ENCODE measurements around the gene CFDP1.

DNA sequence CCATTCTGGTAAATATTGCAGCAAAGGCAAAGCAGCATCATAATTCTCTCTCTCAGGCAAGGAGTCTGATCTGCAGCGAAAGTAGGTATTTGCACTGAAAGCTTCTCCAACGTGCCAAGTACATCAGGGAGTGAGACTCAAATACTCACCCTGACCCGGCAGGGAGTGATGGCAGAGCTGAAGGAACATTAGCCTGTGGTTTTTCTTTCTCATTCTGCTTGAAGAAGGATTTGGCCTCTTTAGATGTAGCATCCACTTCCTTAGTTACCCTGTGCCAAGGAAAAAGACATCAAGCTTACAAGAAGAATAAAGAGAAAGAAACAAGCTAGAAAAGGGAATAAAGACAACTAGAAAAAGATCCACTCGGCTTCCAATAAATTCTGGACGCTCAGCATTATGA lies 38.4 kb downstream of the CFDP1 start:
- TF ChIP-seq, protein P1, sequence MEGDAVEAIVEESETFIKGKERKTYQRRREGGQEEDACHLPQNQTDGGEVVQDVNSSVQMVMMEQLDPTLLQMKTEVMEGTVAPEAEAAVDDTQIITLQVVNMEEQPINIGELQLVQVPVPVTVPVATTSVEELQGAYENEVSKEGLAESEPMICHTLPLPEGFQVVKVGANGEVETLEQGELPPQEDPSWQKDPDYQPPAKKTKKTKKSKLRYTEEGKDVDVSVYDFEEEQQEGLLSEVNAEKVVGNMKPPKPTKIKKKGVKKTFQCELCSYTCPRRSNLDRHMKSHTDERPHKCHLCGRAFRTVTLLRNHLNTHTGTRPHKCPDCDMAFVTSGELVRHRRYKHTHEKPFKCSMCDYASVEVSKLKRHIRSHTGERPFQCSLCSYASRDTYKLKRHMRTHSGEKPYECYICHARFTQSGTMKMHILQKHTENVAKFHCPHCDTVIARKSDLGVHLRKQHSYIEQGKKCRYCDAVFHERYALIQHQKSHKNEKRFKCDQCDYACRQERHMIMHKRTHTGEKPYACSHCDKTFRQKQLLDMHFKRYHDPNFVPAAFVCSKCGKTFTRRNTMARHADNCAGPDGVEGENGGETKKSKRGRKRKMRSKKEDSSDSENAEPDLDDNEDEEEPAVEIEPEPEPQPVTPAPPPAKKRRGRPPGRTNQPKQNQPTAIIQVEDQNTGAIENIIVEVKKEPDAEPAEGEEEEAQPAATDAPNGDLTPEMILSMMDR (IDR thresholded peaks at IDR 0.05) = no peak
- no peak for TF ChIP-seq POLR2A (IDR thresholded peaks at IDR 0.05)
- no peak for TF ChIP-seq POLR2AphosphoS5 (IDR thresholded peaks at IDR 0.05)
- no peak for TF ChIP-seq EP300 (IDR thresholded peaks at IDR 0.05)

All from suprapubic skin (tissue), 4 donors.